Adrenal gland (tissue), 5 donors: Measurements from ENCODE around the gene CWC27.

Experiments used
- POLR2A ChIP-seq, 2 donors: fragments of 450-650 bp; IDR thresholded peaks; one replicate each; pipeline ENCODE4 v1.6.1; 2017; ENCODE audit warnings: antibody characterized with exemption in 2 of 2, mild to moderate bottlenecking in 2 of 2, moderate library complexity in 1 of 2
- TF ChIP-seq, protein P1 (sequence below), 6 experiments: fragments of 450-650 bp in 4 of 6; fragments of 200-600 bp in 2 of 6; sonication (generic) in 1 of 6; IDR thresholded peaks; 1 replicate in 5 of 6; 2 replicates in 1 of 6; pipeline versions ENCODE4 v1.5.1 to v1.8.0; 2016 to 2021; ENCODE audit warnings: antibody characterized with exemption in 6 of 6, mild to moderate bottlenecking in 2 of 6, moderate library complexity in 1 of 6
- donor health status: DM: no; HTN: no; CAD: no.

DNA sequence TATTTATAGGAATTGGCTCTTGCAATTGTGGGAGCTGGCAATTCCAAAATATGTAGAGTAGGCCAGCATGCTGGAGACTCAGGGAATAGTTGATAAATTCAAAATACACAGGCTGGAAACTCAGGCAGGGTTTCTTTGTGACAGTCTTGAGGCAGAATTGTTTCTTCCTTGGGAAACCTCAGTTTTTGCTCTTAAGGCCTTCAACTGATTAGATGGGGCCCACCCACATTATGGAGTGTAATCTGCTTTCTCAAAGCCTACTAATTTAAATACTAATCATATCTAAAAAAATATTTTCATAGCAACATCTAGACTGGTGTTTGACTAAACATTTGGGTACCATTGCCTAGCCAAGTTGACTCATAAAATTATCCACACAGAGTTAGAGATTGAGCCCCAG lies 27.6 kb downstream of the CWC27 start:
- TF ChIP-seq, protein P1, sequence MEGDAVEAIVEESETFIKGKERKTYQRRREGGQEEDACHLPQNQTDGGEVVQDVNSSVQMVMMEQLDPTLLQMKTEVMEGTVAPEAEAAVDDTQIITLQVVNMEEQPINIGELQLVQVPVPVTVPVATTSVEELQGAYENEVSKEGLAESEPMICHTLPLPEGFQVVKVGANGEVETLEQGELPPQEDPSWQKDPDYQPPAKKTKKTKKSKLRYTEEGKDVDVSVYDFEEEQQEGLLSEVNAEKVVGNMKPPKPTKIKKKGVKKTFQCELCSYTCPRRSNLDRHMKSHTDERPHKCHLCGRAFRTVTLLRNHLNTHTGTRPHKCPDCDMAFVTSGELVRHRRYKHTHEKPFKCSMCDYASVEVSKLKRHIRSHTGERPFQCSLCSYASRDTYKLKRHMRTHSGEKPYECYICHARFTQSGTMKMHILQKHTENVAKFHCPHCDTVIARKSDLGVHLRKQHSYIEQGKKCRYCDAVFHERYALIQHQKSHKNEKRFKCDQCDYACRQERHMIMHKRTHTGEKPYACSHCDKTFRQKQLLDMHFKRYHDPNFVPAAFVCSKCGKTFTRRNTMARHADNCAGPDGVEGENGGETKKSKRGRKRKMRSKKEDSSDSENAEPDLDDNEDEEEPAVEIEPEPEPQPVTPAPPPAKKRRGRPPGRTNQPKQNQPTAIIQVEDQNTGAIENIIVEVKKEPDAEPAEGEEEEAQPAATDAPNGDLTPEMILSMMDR (IDR thresholded peaks at IDR 0.05) = no peak
- no peak for TF ChIP-seq POLR2A (IDR thresholded peaks at IDR 0.05)
